KBM-7 (cell line): ENCODE data around the gene GALNS.
"Not testable (repeated sequence)": the region's sequence is repeated elsewhere in the genome, so short reads cannot be mapped to it uniquely, and the experiment has no call there.

Experiments
- DNase-seq: peaks from one replicate; pipeline ENCODE4 v3.0.0-alpha.2; 2015
- in situ Hi-C: fragments of 300-500 bp; cut with MboI; formaldehyde crosslinking; loops from 2 replicates; pipeline ENCODE4 v1.14.3; 2020; ENCODE audit warnings: low sequenced_read_pairs, low pct_unique_long_range_greater_than_20kb, mixed read lengths

GALNS gene

GRCh38 chr16:88796278-88796677, 60.5 kb downstream of the GALNS start:
- no peak for DNase-seq
- in situ Hi-C loops: no loop called here

- DNase-seq: no peak
- in situ Hi-C loops: no loop called here
Measured at GRCh38 chr16:88793251-88793954, 63.3 kb downstream of the GALNS start.

- in situ Hi-C loops: no loop called here
Measured at GRCh38 chr16:88792668-88793250, 64.0 kb downstream of the GALNS start.

GRCh38 chr16:88792078-88792550, 64.6 kb downstream of the GALNS start:
- in situ Hi-C loops: no loop called here
- DNase-seq: no peak

More at GRCh38 chr16:88792668-88793250, 64.0 kb downstream of the GALNS start:
- no peak for DNase-seq

- in situ Hi-C loops: no loop called here
- peak; percentile 82 for DNase-seq
Measured at GRCh38 chr16:88790312-88791211, 66.2 kb downstream of the GALNS start.

GRCh38 chr16:88789594-88789993, 67.2 kb downstream of the GALNS start:
- peak; percentile 75 for DNase-seq
- in situ Hi-C loops: no loop called here

GRCh38 chr16:88788749-88789148, 68.0 kb downstream of the GALNS start:
- in situ Hi-C loops, DNase-seq: not testable (repeated sequence)

- DNase-seq: no peak
- in situ Hi-C loops: no loop called here
Measured at GRCh38 chr16:88787579-88788314, 69.0 kb downstream of the GALNS start.

GRCh38 chr16:88785106-88785924, 71.4 kb downstream of the GALNS start, which contains the start of gene PIEZO1:
TSS of gene PIEZO1 (minus strand) at chr16:88785220. CDS start at chr16:88784964, 256 bp downstream.
- in situ Hi-C loops: no loop called here
- DNase-seq: no peak

GRCh38 chr16:88784856-88785105, 72.0 kb downstream of the GALNS start:
- no peak for DNase-seq
- in situ Hi-C loops: no loop called here

GRCh38 chr16:88784074-88784855, 72.5 kb downstream of the GALNS start:
- peak; percentile 76 for DNase-seq
- in situ Hi-C loops: no loop called here

GRCh38 chr16:88783391-88784073, 73.2 kb downstream of the GALNS start:
- no peak for DNase-seq
- in situ Hi-C loops: no loop called here

GRCh38 chr16:88782454-88783390, 74.0 kb downstream of the GALNS start:
- in situ Hi-C loops: no loop called here
- DNase-seq: no peak

GRCh38 chr16:88781140-88782077, 75.3 kb downstream of the GALNS start:
- peak; percentile 31 for DNase-seq
- in situ Hi-C loops: no loop called here
